ENCODE data around the gene C17orf50.

C17orf50 gene

GRCh38 chr17:35809855-35810461, 49.3 kb downstream of the C17orf50 start:
- DNase-seq: peak in 2 of 51 donors; percentile 56 to 60

GRCh38 chr17:35811759-35812158, 51.1 kb downstream of the C17orf50 start:
- DNase-seq: no peak

GRCh38 chr17:35812456-35812855, 51.8 kb downstream of the C17orf50 start:
- no peak for DNase-seq
